PFSK-1 (cell line): Measurements from ENCODE around the gene ENPP6.

ENCODE experiments used
- FOXP2 ChIP-seq: optimal IDR thresholded peaks from 2 replicates; pipeline ENCODE3; 2011; ENCODE audit warnings: borderline replicate concordance, control low read depth, inconsistent platforms; ENCODE audit not compliant: insufficient read depth; ENCODE audit errors: extremely low read length, extremely low read depth
- POLR2AphosphoS5 ChIP-seq: IDR thresholded peaks from 2 replicates; pipeline ENCODE4 v1.6.1; 2012; ENCODE audit warnings: low read depth, mild to moderate bottlenecking, control low read depth, low read length, moderate library complexity
- REST ChIP-seq, 2 experiments: IDR thresholded peaks; 2 replicates each; pipeline versions ENCODE4 v1.6.1 to v1.8.0; 2011 to 2012; ENCODE audit warnings: low read depth in 2 of 2, low read length in 2 of 2, control low read depth in 1 of 2, inconsistent platforms in 1 of 2, mild to moderate bottlenecking in 1 of 2, moderate library complexity in 1 of 2; ENCODE audit not compliant: insufficient read depth in 1 of 2
- SIN3A ChIP-seq: IDR thresholded peaks from 2 replicates; pipeline ENCODE4 v1.6.1; 2012; ENCODE audit warnings: mild to moderate bottlenecking, low read length, moderate library complexity, borderline replicate concordance; ENCODE audit not compliant: insufficient read depth
- TAF1 ChIP-seq: IDR thresholded peaks from 2 replicates; pipeline ENCODE4 v1.6.1; 2012; ENCODE audit warnings: low read length, control low read depth, borderline replicate concordance; ENCODE audit not compliant: insufficient read depth

ENPP6 gene

DNA sequence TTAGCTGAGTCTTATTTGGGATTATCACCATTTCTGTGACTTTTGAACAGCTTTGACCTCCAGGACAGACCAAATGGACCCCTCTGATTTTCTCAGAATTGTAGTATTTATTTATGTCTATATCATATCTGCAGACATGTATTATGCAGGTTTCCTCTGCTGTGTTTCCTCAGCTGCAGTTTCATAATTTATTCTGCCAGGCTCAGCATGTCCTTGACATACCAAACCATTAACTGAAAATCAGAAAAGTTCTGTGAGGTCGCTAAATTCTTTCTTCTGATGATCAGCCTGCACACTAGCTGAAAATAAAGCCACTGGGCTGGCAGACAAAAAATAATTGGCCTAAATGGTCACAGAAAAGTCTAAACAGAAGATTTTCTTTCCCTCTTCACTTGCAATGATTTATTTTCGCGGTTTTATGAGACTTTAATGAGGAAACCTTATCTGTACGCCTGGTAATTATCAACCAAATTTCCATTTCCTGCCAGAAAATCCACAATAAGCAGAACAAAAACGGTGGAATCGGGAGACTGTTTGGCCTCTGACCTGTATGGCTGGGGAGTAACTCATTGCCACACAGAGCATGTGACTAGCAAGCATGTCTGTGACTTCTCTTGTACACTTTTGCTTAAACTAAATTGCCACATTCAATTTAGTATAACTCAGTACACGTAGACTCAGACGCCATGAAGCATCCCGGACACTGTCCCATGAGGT, 150.9 kb downstream of the ENPP6 start:
- no peak for TF ChIP-seq POLR2AphosphoS5
- TF ChIP-seq FOXP2, result no peak
- no peak for TF ChIP-seq TAF1
- no peak for TF ChIP-seq SIN3A
- no peak for TF ChIP-seq REST (IDR thresholded peaks at IDR 0.05; ENCODE audit: insufficient read depth in 1 of 2, low read depth in 2 of 2, low read length in 2 of 2)

DNA sequence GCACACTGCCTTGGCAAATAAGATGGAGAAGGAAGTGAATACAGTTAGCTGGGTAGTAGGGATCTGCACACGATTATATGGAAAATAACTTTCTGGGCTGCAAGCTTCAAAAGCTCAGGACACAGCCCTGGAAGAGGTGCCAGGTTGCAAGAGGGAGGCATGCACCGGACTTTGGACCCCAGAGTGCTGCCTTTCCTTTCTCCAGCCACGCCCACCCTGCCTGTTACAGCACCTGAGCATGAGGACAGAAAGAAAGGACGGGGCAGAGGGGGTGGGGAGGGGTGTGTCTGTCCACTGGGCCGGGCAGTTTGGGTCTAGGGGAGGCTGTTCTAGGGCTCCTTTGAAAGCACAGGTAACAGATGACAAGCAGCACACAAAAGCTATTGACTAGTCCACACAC, 152.8 kb downstream of the ENPP6 start:
- TF ChIP-seq FOXP2 (no peak), POLR2AphosphoS5 (no peak), SIN3A (no peak), REST (IDR thresholded peaks at IDR 0.05; ENCODE audit: insufficient read depth in 1 of 2, low read depth in 2 of 2, low read length in 2 of 2) (no peak), TAF1 (no peak)

DNA sequence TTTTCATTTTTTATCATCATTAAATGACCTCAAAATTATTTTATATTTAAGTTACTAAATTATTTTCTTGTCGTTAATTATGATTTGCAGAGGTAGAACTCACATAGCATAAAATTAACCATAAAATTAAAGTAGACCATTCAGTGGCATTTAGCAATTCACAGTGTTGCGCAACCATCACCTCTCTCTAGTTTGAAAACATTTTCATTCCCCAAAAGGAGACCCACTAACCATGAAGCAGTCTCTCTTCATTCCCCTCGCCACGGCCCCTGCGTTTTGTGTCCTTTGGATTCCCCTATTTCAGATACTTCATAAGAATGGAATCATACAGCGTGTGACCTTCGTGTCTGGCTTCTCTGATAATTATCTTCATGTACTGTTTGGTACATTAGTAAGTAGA, 154.9 kb downstream of the ENPP6 start:
- no peak for TF ChIP-seq REST (IDR thresholded peaks at IDR 0.05; ENCODE audit: insufficient read depth in 1 of 2, low read depth in 2 of 2, low read length in 2 of 2)
- no peak for TF ChIP-seq POLR2AphosphoS5
- TF ChIP-seq TAF1, result no peak
- no peak for TF ChIP-seq SIN3A
- no peak for TF ChIP-seq FOXP2

GRCh38 chr4:184061582-184061981, 156.1 kb downstream of the ENPP6 start:
- TF ChIP-seq SIN3A (no peak), FOXP2 (no peak), POLR2AphosphoS5 (no peak), TAF1 (no peak), REST (IDR thresholded peaks at IDR 0.05; ENCODE audit: insufficient read depth in 1 of 2, low read depth in 2 of 2, low read length in 2 of 2) (no peak)
